HepG2 (cell line): ENCODE measurements around the gene P2RY2. TPM values are rescaled to one million over a fixed set of nuclear protein-coding genes. Genes with fewer than 3 reads are reported as not detected.

Source experiments
- GFI1 ChIP-seq: sonication (generic); formaldehyde crosslinking; IDR thresholded peaks from 2 replicates; pipeline ENCODE4 v1.5.0; 2020; ENCODE audit warnings: missing genetic modification reagents, mild to moderate bottlenecking, borderline replicate concordance
- HHEX ChIP-seq: IDR thresholded peaks from 2 replicates; pipeline ENCODE4 v1.6.1; 2016; ENCODE audit warnings: control low read depth
- REPIN1 ChIP-seq: sonication (generic); formaldehyde crosslinking; IDR thresholded peaks from 2 replicates; pipeline ENCODE4 v1.8.0; 2022; ENCODE audit warnings: missing genetic modification reagents, low read depth, mild to moderate bottlenecking, borderline replicate concordance
- RORA ChIP-seq: sonication (generic); formaldehyde crosslinking; IDR thresholded peaks from 2 replicates; pipeline ENCODE4 v1.5.0; 2020; ENCODE audit warnings: mild to moderate bottlenecking, missing genetic modification reagents, moderate library complexity
- YEATS4 ChIP-seq: sonication (generic); formaldehyde crosslinking; IDR thresholded peaks from 2 replicates; pipeline ENCODE4 v1.4.0; 2020; ENCODE audit warnings: missing genetic modification reagents, borderline replicate concordance
- ZMYM4 ChIP-seq: sonication (generic); formaldehyde crosslinking; IDR thresholded peaks from 2 replicates; pipeline ENCODE4 v1.8.1; 2023; ENCODE audit warnings: mild to moderate bottlenecking, missing genetic modification reagents
- ZNF567 ChIP-seq: sonication (generic); formaldehyde crosslinking; IDR thresholded peaks from 2 replicates; pipeline ENCODE4 v1.8.1; 2023; ENCODE audit warnings: mild to moderate bottlenecking, missing genetic modification reagents, borderline replicate concordance
- ZNF570 ChIP-seq: sonication (generic); formaldehyde crosslinking; IDR thresholded peaks from 2 replicates; pipeline ENCODE4 v1.4.0; 2020; ENCODE audit warnings: mild to moderate bottlenecking, missing genetic modification reagents, borderline replicate concordance
- ZNF891 ChIP-seq: sonication (generic); formaldehyde crosslinking; IDR thresholded peaks from 2 replicates; pipeline ENCODE4 v1.5.0; 2020; ENCODE audit warnings: mild to moderate bottlenecking, missing genetic modification reagents
- polyA plus RNA-seq, 8 experiments: library from polyadenylated mRNA; depleted of rRNA in 3 of 8; stranded (reverse) in 7 of 8; unstranded in 1 of 8; fragments of >200 nt; fragmentation: Illumina TruSeq in 4 of 8; extraction: Trizol in 4 of 8; gene quantifications; 2 replicates each; pipeline versions ENCODE4 v1.2.1 to v1.2.3, GENCODE V29; 2011 to 2016; ENCODE audit warnings: low read depth in 4 of 8, missing spikeins in 1 of 8, mixed read lengths in 1 of 8; ENCODE audit not compliant: insufficient read depth in 1 of 8
- total RNA-seq, 5 experiments: library from RNA; depleted of rRNA; stranded (reverse); fragments of >200 nt; fragmentation: Illumina TruSeq; extraction: Trizol; gene quantifications; 2 replicates each; pipeline ENCODE4 v1.2.3, GENCODE V29; 2016; ENCODE audit warnings: low read depth in 1 of 5
- TF ChIP-seq, protein P1 (sequence below): IDR thresholded peaks from 2 replicates; pipeline ENCODE4 v1.4.0; 2020; ENCODE audit warnings: mild to moderate bottlenecking, missing genetic modification reagents
- TF ChIP-seq, protein P2 (sequence below): sonication (generic); formaldehyde crosslinking; IDR thresholded peaks from 2 replicates; pipeline ENCODE4 v1.5.0; 2020; ENCODE audit warnings: mild to moderate bottlenecking, missing genetic modification reagents
- TF ChIP-seq, protein P3 (sequence below): sonication (generic); formaldehyde crosslinking; conservative IDR thresholded peaks from 2 replicates; pipeline ENCODE4 v1.5.0; 2020; ENCODE audit warnings: missing genetic modification reagents

Gene P2RY2
- total and polyA plus RNA-seq, 2 of the 13 experiments (the other 11 are each of a cell fraction or from before 2014, with no cell fraction given) = 0.95 to 3.1 TPM

- TF ChIP-seq HHEX (CRISPR knock-in tag) (no peak), ZMYM4 (no peak), ZNF891 (no peak), REPIN1 (no peak), ZNF567 (no peak), RORA (no peak), YEATS4 (no peak), GFI1 (no peak), ZNF570 (no peak)
- TF ChIP-seq, protein P1, sequence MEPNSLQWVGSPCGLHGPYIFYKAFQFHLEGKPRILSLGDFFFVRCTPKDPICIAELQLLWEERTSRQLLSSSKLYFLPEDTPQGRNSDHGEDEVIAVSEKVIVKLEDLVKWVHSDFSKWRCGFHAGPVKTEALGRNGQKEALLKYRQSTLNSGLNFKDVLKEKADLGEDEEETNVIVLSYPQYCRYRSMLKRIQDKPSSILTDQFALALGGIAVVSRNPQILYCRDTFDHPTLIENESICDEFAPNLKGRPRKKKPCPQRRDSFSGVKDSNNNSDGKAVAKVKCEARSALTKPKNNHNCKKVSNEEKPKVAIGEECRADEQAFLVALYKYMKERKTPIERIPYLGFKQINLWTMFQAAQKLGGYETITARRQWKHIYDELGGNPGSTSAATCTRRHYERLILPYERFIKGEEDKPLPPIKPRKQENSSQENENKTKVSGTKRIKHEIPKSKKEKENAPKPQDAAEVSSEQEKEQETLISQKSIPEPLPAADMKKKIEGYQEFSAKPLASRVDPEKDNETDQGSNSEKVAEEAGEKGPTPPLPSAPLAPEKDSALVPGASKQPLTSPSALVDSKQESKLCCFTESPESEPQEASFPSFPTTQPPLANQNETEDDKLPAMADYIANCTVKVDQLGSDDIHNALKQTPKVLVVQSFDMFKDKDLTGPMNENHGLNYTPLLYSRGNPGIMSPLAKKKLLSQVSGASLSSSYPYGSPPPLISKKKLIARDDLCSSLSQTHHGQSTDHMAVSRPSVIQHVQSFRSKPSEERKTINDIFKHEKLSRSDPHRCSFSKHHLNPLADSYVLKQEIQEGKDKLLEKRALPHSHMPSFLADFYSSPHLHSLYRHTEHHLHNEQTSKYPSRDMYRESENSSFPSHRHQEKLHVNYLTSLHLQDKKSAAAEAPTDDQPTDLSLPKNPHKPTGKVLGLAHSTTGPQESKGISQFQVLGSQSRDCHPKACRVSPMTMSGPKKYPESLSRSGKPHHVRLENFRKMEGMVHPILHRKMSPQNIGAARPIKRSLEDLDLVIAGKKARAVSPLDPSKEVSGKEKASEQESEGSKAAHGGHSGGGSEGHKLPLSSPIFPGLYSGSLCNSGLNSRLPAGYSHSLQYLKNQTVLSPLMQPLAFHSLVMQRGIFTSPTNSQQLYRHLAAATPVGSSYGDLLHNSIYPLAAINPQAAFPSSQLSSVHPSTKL (CRISPR knock-in tag) = no peak
- TF ChIP-seq, protein P2, sequence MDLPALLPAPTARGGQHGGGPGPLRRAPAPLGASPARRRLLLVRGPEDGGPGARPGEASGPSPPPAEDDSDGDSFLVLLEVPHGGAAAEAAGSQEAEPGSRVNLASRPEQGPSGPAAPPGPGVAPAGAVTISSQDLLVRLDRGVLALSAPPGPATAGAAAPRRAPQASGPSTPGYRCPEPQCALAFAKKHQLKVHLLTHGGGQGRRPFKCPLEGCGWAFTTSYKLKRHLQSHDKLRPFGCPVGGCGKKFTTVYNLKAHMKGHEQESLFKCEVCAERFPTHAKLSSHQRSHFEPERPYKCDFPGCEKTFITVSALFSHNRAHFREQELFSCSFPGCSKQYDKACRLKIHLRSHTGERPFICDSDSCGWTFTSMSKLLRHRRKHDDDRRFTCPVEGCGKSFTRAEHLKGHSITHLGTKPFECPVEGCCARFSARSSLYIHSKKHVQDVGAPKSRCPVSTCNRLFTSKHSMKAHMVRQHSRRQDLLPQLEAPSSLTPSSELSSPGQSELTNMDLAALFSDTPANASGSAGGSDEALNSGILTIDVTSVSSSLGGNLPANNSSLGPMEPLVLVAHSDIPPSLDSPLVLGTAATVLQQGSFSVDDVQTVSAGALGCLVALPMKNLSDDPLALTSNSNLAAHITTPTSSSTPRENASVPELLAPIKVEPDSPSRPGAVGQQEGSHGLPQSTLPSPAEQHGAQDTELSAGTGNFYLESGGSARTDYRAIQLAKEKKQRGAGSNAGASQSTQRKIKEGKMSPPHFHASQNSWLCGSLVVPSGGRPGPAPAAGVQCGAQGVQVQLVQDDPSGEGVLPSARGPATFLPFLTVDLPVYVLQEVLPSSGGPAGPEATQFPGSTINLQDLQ (CRISPR knock-in tag) = no peak
- TF ChIP-seq, protein P3, sequence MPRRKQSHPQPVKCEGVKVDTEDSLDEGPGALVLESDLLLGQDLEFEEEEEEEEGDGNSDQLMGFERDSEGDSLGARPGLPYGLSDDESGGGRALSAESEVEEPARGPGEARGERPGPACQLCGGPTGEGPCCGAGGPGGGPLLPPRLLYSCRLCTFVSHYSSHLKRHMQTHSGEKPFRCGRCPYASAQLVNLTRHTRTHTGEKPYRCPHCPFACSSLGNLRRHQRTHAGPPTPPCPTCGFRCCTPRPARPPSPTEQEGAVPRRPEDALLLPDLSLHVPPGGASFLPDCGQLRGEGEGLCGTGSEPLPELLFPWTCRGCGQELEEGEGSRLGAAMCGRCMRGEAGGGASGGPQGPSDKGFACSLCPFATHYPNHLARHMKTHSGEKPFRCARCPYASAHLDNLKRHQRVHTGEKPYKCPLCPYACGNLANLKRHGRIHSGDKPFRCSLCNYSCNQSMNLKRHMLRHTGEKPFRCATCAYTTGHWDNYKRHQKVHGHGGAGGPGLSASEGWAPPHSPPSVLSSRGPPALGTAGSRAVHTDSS (CRISPR knock-in tag) = no peak
Measured at GRCh38 chr11:73229321-73229895, 11.3 kb downstream of the P2RY2 start (continued).
